HEK293T (cell line): ENCODE data around the gene GRIA4.

Source experiments
- ARNT ChIP-seq: fragments of 450-650 bp; IDR thresholded peaks from 2 replicates; pipeline ENCODE4 v1.6.1; 2017; ENCODE audit warnings: mild to moderate bottlenecking
- BHLHE40 ChIP-seq: fragments of 450-650 bp; IDR thresholded peaks from 2 replicates; pipeline ENCODE4 v1.6.1; 2016; ENCODE audit warnings: mild to moderate bottlenecking, moderate library complexity, borderline replicate concordance
- ELF4 ChIP-seq: fragments of 450-650 bp; IDR thresholded peaks from 2 replicates; pipeline ENCODE4 v1.6.1; 2017; ENCODE audit warnings: antibody characterized with exemption
- L3MBTL2 ChIP-seq: fragments of 450-650 bp; conservative IDR thresholded peaks from 2 replicates; pipeline ENCODE4 v1.6.1; 2016; ENCODE audit warnings: mild to moderate bottlenecking
- SP1 ChIP-seq: fragments of 450-650 bp; IDR thresholded peaks from 2 replicates; pipeline ENCODE4 v1.6.1; 2017
- SUZ12 ChIP-seq: fragments of 450-650 bp; IDR thresholded peaks from 2 replicates; pipeline ENCODE4 v1.6.1; 2016; ENCODE audit warnings: mild to moderate bottlenecking
- TARDBP ChIP-seq: fragments of 450-650 bp; IDR thresholded peaks from 2 replicates; pipeline ENCODE4 v1.6.1; 2016

- TF ChIP-seq SUZ12 (no peak), L3MBTL2 (no peak), ELF4 (no peak), BHLHE40 (no peak), SP1 (no peak), ARNT (no peak), TARDBP (no peak)
These were observed 83.3 kb downstream of the GRIA4 start for GRCh38 chr11:105693075-105693759.
